ENCODE results near the gene KCTD11. TPM values are rescaled to one million over a fixed set of nuclear protein-coding genes. Genes with fewer than 3 reads are reported as not detected.
A peak's percentile ranks its signal among the peaks of the same experiment; 100 is the strongest.

KCTD11 gene
- total RNA-seq, 4 donors from 2014 or later: 3.6 to 7.0 (median 4.6) TPM

GRCh38 chr17:7322520-7323194, 29.3 kb upstream of the KCTD11 start:
- Histone ChIP-seq H3K27me3 (no peaks in the 10 kb centered on the region), H3K9me3 (no peaks in the 10 kb centered on the region), H3K4me3 (no peak overlapping the region), H3K27ac (no peak overlapping the region), H3K36me3 (peaks cover 0 to 79% of the 10 kb centered on the region in 2 donors), H3K4me1 (peaks cover 2% of the 10 kb centered on the region in 2 donors)
- no peak for TF ChIP-seq POLR2A (IDR thresholded peaks at IDR 0.05)
- TF ChIP-seq CTCF (IDR thresholded peaks at IDR 0.05 in 4 of 5, conservative IDR thresholded peaks at IDR 0.05 in 1 of 5): no peak
- in situ Hi-C loops (cut with MboI; ENCODE audit: low sequenced_read_pairs in 4 of 4): no loop called here
- intact Hi-C loops (cut with DNase I; ENCODE audit: low total_unique reads): no loop called here
- DNase-seq (no peak), ATAC-seq (no peak)

GRCh38 chr17:7323731-7324437, 28.1 kb upstream of the KCTD11 start:
- peak in 1 of 2 donors; percentile 42 for DNase-seq
- Histone ChIP-seq H3K4me3 (no peak overlapping the region), H3K27ac (no peak overlapping the region), H3K9me3 (no peaks in the 10 kb centered on the region), H3K36me3 (peaks cover 0 to 67% of the 10 kb centered on the region in 2 donors), H3K27me3 (no peaks in the 10 kb centered on the region), H3K4me1 (peaks cover 12 to 14% of the 10 kb centered on the region in 2 donors)
- intact Hi-C loops (cut with DNase I; ENCODE audit: low total_unique reads) (no loop called here), in situ Hi-C loops (cut with MboI; ENCODE audit: low sequenced_read_pairs in 4 of 4) (no loop called here)
- TF ChIP-seq POLR2A (IDR thresholded peaks at IDR 0.05): no peak
- TF ChIP-seq CTCF (IDR thresholded peaks at IDR 0.05 in 4 of 5, conservative IDR thresholded peaks at IDR 0.05 in 1 of 5): peak; percentile 46 to 83 (median 74)
- no peak for ATAC-seq

- Histone ChIP-seq H3K27me3 (no peaks in the 10 kb centered on the region), H3K4me3 (no peak overlapping the region), H3K36me3 (peaks cover 0 to 64% of the 10 kb centered on the region in 2 donors), H3K27ac (no peak overlapping the region), H3K9me3 (no peaks in the 10 kb centered on the region), H3K4me1 (peaks cover 12 to 14% of the 10 kb centered on the region in 2 donors)
- in situ Hi-C loops (cut with MboI; ENCODE audit: low sequenced_read_pairs in 4 of 4) (no loop called here), intact Hi-C loops (cut with DNase I; ENCODE audit: low total_unique reads) (no loop called here)
- TF ChIP-seq CTCF (IDR thresholded peaks at IDR 0.05 in 4 of 5, conservative IDR thresholded peaks at IDR 0.05 in 1 of 5) (peak in 2 of 5 experiments; percentile 6 to 9), POLR2A (IDR thresholded peaks at IDR 0.05) (no peak)
- ATAC-seq (no peak), DNase-seq (no peak)
Observed at GRCh38 chr17:7324438-7324779, 27.6 kb upstream of the KCTD11 start.

- Histone ChIP-seq H3K4me3 (no peak overlapping the region), H3K27ac (no peak overlapping the region), H3K9me3 (no peaks in the 10 kb centered on the region), H3K36me3 (peaks cover 0 to 60% of the 10 kb centered on the region in 2 donors), H3K4me1 (peaks cover 12 to 17% of the 10 kb centered on the region in 2 donors), H3K27me3 (no peaks in the 10 kb centered on the region)
- DNase-seq (no peak), ATAC-seq (no peak)
- in situ Hi-C loops (cut with MboI; ENCODE audit: low sequenced_read_pairs in 4 of 4): loop anchor here in 1 of 4 donors (25.0 kb wide), 1 partner anchor 288 kb away; the partner anchor contains the start of genes SLC16A11 and SLC16A13
- TF ChIP-seq CTCF (IDR thresholded peaks at IDR 0.05 in 4 of 5, conservative IDR thresholded peaks at IDR 0.05 in 1 of 5) (no peak), POLR2A (IDR thresholded peaks at IDR 0.05) (no peak)
- intact Hi-C loops (cut with DNase I; ENCODE audit: low total_unique reads): loop anchor here (5.0 kb wide), 1 partner anchor 237 kb away; the partner anchor contains the start of gene SENP3
Observed at GRCh38 chr17:7325031-7325528, 26.9 kb upstream of the KCTD11 start.

Data from gastrocnemius medialis (tissue), 4 donors.